DND-41 (cell line): ENCODE results near the gene PDCD1LG2.

Source experiments
- ATAC-seq: fragments of 200-7000 bp; cut with Tn5 transposase; 3 replicates; pipeline ENCODE4 v1.9.1; 2021; ENCODE audit warnings: low read depth; ENCODE audit not compliant: insufficient read depth
- DNase-seq: peaks from one replicate; pipeline ENCODE4 v3.0.0-alpha.2; 2020
- H2AFZ ChIP-seq: 2 replicates; pipeline ENCODE4 v1.6.0; 2012; ENCODE audit warnings: low read depth, low read length
- H3K27ac ChIP-seq: 2 replicates; pipeline ENCODE4 v1.5.1; 2012; ENCODE audit warnings: low read length, inconsistent platforms
- H3K27me3 ChIP-seq: fragments of 200-600 bp; sonication (generic); 2 replicates; pipeline ENCODE4 v1.6.0; 2012; ENCODE audit warnings: low read length, mild to moderate bottlenecking, inconsistent platforms; ENCODE audit not compliant: insufficient read depth, poor library complexity
- H3K36me3 ChIP-seq: 2 replicates; pipeline ENCODE4 v1.5.1; 2012; ENCODE audit warnings: low read length, inconsistent platforms; ENCODE audit not compliant: insufficient read depth
- H3K4me1 ChIP-seq: 2 replicates; pipeline ENCODE4 v1.5.1; 2012; ENCODE audit warnings: mild to moderate bottlenecking, low read length; ENCODE audit not compliant: insufficient read depth
- H3K4me2 ChIP-seq: 2 replicates; pipeline ENCODE4 v1.6.0; 2012; ENCODE audit warnings: mild to moderate bottlenecking, moderate library complexity, low read length, inconsistent platforms; ENCODE audit not compliant: insufficient read depth
- H3K4me3 ChIP-seq, 2 experiments: fragments of 200-600 bp in 1 of 2; shearing (Covaris generic) in 1 of 2; 2 replicates each; pipeline ENCODE4 v1.5.1; 2012 to 2016; ENCODE audit warnings: inconsistent platforms in 2 of 2, low read length in 2 of 2, mild to moderate bottlenecking in 2 of 2, low read depth in 1 of 2, moderate library complexity in 1 of 2
- H3K79me2 ChIP-seq: 2 replicates; pipeline ENCODE4 v1.6.0; 2012; ENCODE audit warnings: low read length, inconsistent platforms; ENCODE audit not compliant: insufficient read depth
- H3K9ac ChIP-seq: 2 replicates; pipeline ENCODE4 v1.6.0; 2012; ENCODE audit warnings: low read depth, mild to moderate bottlenecking, inconsistent platforms, low read length, moderate library complexity
- H3K9me3 ChIP-seq: 2 replicates; pipeline ENCODE4 v1.5.1; 2012; ENCODE audit warnings: low read length, moderate library complexity, mild to moderate bottlenecking, inconsistent platforms; ENCODE audit not compliant: insufficient read depth, severe bottlenecking
- H4K20me1 ChIP-seq: 2 replicates; pipeline ENCODE4 v1.6.0; 2012; ENCODE audit warnings: low read length; ENCODE audit not compliant: insufficient read depth
- EZH2 ChIP-seq: IDR thresholded peaks from 3 replicates; pipeline ENCODE4 v1.6.1; 2012; ENCODE audit warnings: borderline replicate concordance, low read depth, mild to moderate bottlenecking, moderate library complexity, low read length, inconsistent platforms; ENCODE audit not compliant: severe bottlenecking
- TF ChIP-seq, protein P1 (sequence below): IDR thresholded peaks from 2 replicates; pipeline ENCODE4 v1.5.1; 2012; ENCODE audit warnings: borderline replicate concordance, low read length, moderate library complexity, mild to moderate bottlenecking; ENCODE audit not compliant: poor library complexity, severe bottlenecking; ENCODE audit errors: extremely low read depth

Gene PDCD1LG2

DNA sequence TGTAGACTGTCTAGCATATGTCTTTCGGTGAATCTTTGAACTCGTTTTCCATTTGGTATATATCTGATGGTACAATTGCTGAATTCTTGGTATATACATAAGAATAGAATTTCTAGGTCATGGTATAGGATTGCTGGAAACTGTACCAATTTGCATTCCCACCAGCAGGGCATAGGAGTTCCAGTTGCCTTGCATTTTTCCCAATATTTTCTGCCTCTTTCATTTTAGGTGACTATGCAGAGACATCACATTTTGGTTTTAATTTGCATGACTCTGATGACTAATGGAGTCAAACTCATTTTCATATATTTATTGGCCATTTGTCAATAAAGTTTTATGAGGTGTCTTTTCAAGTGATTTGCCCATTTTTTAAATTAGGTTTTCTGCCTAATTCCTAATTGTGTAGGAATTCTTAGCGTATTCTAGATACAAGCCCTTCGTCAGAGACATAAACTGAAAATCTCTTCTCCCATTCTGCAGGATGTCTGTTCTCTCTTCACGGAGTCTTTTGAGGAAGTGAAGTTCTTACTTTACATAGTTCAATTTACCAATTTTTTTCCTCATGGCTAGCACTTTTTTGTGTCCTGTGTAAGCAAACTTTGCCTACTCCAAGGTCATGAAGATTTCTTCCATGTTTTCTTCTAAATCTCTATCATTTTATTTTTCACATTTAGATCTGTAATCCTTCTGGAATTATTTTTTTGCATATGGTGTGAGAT is 28.9 kb upstream of the PDCD1LG2 start:
- H3K79me2 ChIP-seq, result no peaks in the 10 kb centered on the region
- no peak overlapping the region for H2AFZ ChIP-seq
- H4K20me1 ChIP-seq, result no peaks in the 10 kb centered on the region
- no peak for DNase-seq
- H3K4me2 ChIP-seq, result no peak overlapping the region
- no peaks in the 10 kb centered on the region for H3K36me3 ChIP-seq
- no peak overlapping the region for H3K4me3 ChIP-seq
- H3K27ac ChIP-seq, result no peak overlapping the region
- H3K9ac ChIP-seq, result no peak overlapping the region
- H3K9me3 ChIP-seq, result no peaks in the 10 kb centered on the region
- TF ChIP-seq, protein P1, sequence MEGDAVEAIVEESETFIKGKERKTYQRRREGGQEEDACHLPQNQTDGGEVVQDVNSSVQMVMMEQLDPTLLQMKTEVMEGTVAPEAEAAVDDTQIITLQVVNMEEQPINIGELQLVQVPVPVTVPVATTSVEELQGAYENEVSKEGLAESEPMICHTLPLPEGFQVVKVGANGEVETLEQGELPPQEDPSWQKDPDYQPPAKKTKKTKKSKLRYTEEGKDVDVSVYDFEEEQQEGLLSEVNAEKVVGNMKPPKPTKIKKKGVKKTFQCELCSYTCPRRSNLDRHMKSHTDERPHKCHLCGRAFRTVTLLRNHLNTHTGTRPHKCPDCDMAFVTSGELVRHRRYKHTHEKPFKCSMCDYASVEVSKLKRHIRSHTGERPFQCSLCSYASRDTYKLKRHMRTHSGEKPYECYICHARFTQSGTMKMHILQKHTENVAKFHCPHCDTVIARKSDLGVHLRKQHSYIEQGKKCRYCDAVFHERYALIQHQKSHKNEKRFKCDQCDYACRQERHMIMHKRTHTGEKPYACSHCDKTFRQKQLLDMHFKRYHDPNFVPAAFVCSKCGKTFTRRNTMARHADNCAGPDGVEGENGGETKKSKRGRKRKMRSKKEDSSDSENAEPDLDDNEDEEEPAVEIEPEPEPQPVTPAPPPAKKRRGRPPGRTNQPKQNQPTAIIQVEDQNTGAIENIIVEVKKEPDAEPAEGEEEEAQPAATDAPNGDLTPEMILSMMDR, result no peak
- TF ChIP-seq EZH2, result no peak
- no peaks in the 10 kb centered on the region for H3K4me1 ChIP-seq
- ATAC-seq, result no peak
- no peaks in the 10 kb centered on the region for H3K27me3 ChIP-seq

DNA sequence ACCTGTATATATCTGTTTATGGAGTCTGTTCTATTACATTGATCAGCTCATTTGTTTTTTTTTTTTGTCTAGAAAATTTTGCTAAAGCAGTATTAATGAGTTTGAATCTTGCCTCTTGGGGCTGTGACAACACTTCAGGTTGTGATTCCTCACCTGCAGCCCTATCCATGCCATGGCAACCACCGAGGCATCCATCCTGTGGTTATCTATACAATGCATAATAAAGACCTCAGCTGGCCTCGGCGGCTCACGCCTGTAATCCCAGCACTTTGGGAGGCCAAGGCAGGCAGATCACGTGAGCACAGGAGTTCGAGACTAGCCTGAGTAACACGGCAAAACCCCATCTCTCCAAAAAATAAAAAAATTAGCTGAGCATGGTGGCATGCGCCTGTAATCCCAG is 28.1 kb upstream of the PDCD1LG2 start:
- no peaks in the 10 kb centered on the region for H3K9me3 ChIP-seq
- no peaks in the 10 kb centered on the region for H3K79me2 ChIP-seq
- H3K27me3 ChIP-seq, result no peaks in the 10 kb centered on the region
- no peak overlapping the region for H3K4me2 ChIP-seq
- no peak overlapping the region for H3K9ac ChIP-seq
- no peak overlapping the region for H3K4me3 ChIP-seq
- no peak for DNase-seq
- H4K20me1 ChIP-seq, result no peaks in the 10 kb centered on the region
- no peak for ATAC-seq
- no peaks in the 10 kb centered on the region for H3K36me3 ChIP-seq
- no peaks in the 10 kb centered on the region for H3K4me1 ChIP-seq
- H3K27ac ChIP-seq, result no peak overlapping the region
- TF ChIP-seq EZH2, result no peak
- TF ChIP-seq, protein P1, result no peak
- no peak overlapping the region for H2AFZ ChIP-seq

DNA sequence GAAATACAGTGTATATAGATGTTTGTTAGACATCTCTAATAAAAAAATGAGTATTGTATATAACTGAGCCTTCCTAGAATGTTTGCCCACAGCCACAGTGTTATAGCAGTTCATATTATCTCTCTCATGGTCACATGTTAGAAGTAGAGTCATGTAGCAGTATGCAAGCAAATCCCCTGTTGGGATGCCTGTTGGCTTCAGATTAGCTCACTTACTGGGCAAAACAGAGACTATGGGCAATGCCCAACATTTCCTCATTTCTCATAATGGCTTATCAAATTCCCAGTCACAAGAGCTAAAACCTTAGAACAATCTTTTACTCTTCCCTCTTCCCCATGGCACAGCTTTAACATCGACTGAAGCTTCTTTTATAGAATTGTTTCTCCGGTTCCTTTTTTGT is 27.0 kb upstream of the PDCD1LG2 start:
- Histone ChIP-seq H3K79me2 (no peaks in the 10 kb centered on the region), H3K36me3 (no peaks in the 10 kb centered on the region), H3K9me3 (no peaks in the 10 kb centered on the region), H3K27ac (no peak overlapping the region), H2AFZ (no peak overlapping the region), H3K4me1 (no peaks in the 10 kb centered on the region), H3K4me3 (no peak overlapping the region), H3K9ac (no peak overlapping the region), H3K27me3 (no peaks in the 10 kb centered on the region), H4K20me1 (no peaks in the 10 kb centered on the region), H3K4me2 (no peak overlapping the region)
- TF ChIP-seq EZH2, result no peak
- TF ChIP-seq, protein P1, result no peak
- ATAC-seq (no peak), DNase-seq (no peak)

GRCh38 chr9:5485378-5486085 is 24.8 kb upstream of the PDCD1LG2 start:
- Histone ChIP-seq H3K27ac (no peak overlapping the region), H2AFZ (no peak overlapping the region), H3K9me3 (no peaks in the 10 kb centered on the region), H3K36me3 (no peaks in the 10 kb centered on the region), H3K4me2 (no peak overlapping the region), H3K79me2 (no peaks in the 10 kb centered on the region), H3K9ac (no peak overlapping the region), H3K4me3 (no peak overlapping the region), H3K27me3 (no peaks in the 10 kb centered on the region), H4K20me1 (no peaks in the 10 kb centered on the region), H3K4me1 (no peaks in the 10 kb centered on the region)
- DNase-seq (no peak), ATAC-seq (no peak)
- no peak for TF ChIP-seq EZH2
- TF ChIP-seq, protein P1, result no peak
